GM12872 (cell line): ENCODE measurements around the gene DOK4.

ENCODE experiments used
- CTCF ChIP-seq: IDR thresholded peaks from 3 replicates; pipeline ENCODE4 v1.5.1; 2011; ENCODE audit warnings: low read depth, mild to moderate bottlenecking, low read length, moderate library complexity; ENCODE audit not compliant: insufficient read depth

DOK4 gene

GRCh38 chr16:57472665-57473060, 13.6 kb downstream of the DOK4 start:
- no peak for TF ChIP-seq CTCF

GRCh38 chr16:57471852-57472664, 14.2 kb downstream of the DOK4 start:
- TF ChIP-seq CTCF: no peak

GRCh38 chr16:57471209-57471608, 15.1 kb downstream of the DOK4 start:
- TF ChIP-seq CTCF: no peak

- TF ChIP-seq CTCF: no peak
Observed at GRCh38 chr16:57470711-57471110, 15.6 kb downstream of the DOK4 start.

- no peak for TF ChIP-seq CTCF
Observed at GRCh38 chr16:57469917-57470470, 16.3 kb downstream of the DOK4 start.

GRCh38 chr16:57469046-57469445, 17.2 kb downstream of the DOK4 start:
- TF ChIP-seq CTCF: no peak

GRCh38 chr16:57468346-57468745, 17.9 kb downstream of the DOK4 start:
- TF ChIP-seq CTCF: no peak
